ENCODE measurements around the gene JPH2. TPM values are rescaled to one million over a fixed set of nuclear protein-coding genes. Genes with fewer than 3 reads are reported as not detected.
A peak's percentile ranks its signal among the peaks of the same experiment; 100 is the strongest.

The JPH2 gene
- total RNA-seq, 1 donor: under 0.01 TPM

GRCh38 chr20:44212792-44213191 is 25.8 kb upstream of the JPH2 start:
- no peak for TF ChIP-seq CTCF (IDR thresholded peaks at IDR 0.05; ENCODE audit: insufficient read depth, low read length)
- DNase-seq (ENCODE audit: low read depth): peak; percentile 29
- H3K4me3 ChIP-seq (ENCODE audit: low read depth, low read length): no peak overlapping the region

GRCh38 chr20:44211177-44212039 is 24.4 kb upstream of the JPH2 start:
- peak; percentile 87 for DNase-seq (ENCODE audit: low read depth)
- TF ChIP-seq CTCF (IDR thresholded peaks at IDR 0.05; ENCODE audit: insufficient read depth, low read length): no peak
- H3K4me3 ChIP-seq (ENCODE audit: low read depth, low read length): peak overlapping the region; percentile 76

- peak; percentile 96 for DNase-seq (ENCODE audit: low read depth)
- H3K4me3 ChIP-seq (ENCODE audit: low read depth, low read length): peak within 1 kb of the TSS; percentile 89
- no peak for TF ChIP-seq CTCF (IDR thresholded peaks at IDR 0.05; ENCODE audit: insufficient read depth, low read length)
Observed at GRCh38 chr20:44210406-44211176, 23.6 kb upstream of the JPH2 start, which contains the start of gene OSER1. OSER1 (minus strand) TSS chr20:44210771; CDS start chr20:44206957, 3,814 bp downstream.

- DNase-seq (ENCODE audit: low read depth): peak; percentile 35
- TF ChIP-seq CTCF (IDR thresholded peaks at IDR 0.05; ENCODE audit: insufficient read depth, low read length): no peak
Observed at GRCh38 chr20:44209686-44210405, 22.9 kb upstream of the JPH2 start.

GRCh38 chr20:44208770-44209169 is 21.8 kb upstream of the JPH2 start:
- DNase-seq (ENCODE audit: low read depth): peak; percentile 42
- TF ChIP-seq CTCF (IDR thresholded peaks at IDR 0.05; ENCODE audit: insufficient read depth, low read length): no peak
- H3K4me3 ChIP-seq (ENCODE audit: low read depth, low read length): peak overlapping the region; percentile 89

More at GRCh38 chr20:44209686-44210405, 22.9 kb upstream of the JPH2 start:
- H3K4me3 ChIP-seq (ENCODE audit: low read depth, low read length): peak overlapping the region; percentile 89

- peak overlapping the region; percentile 89 for H3K4me3 ChIP-seq (ENCODE audit: low read depth, low read length)
- TF ChIP-seq CTCF (IDR thresholded peaks at IDR 0.05; ENCODE audit: insufficient read depth, low read length): no peak
- no peak for DNase-seq (ENCODE audit: low read depth)
Observed at GRCh38 chr20:44208165-44208564, 21.2 kb upstream of the JPH2 start.

Measured in fibroblast of the aortic adventitia (primary cell).